ENCODE data around the gene NRXN3.

NRXN3 gene

GRCh38 chr14:78170203-78170602 lies at the start of gene NRXN3:
Gene NRXN3, plus strand, starts transcription at chr14:78170373. Its CDS starts 72,721 bp downstream, at chr14:78243094.
- intact Hi-C loops (cut with DNase I), result no loop called here
- DNase-seq, result peak in 9 of 10 donors; percentile 18 to 97 (median 85)

GRCh38 chr14:78122436-78122835 lies 47.7 kb upstream of the NRXN3 start:
- no peak for DNase-seq
- intact Hi-C loops (cut with DNase I), result no loop called here

GRCh38 chr14:78123650-78124253 lies 46.4 kb upstream of the NRXN3 start:
- intact Hi-C loops (cut with DNase I), result no loop called here
- no peak for DNase-seq

- intact Hi-C loops (cut with DNase I), result no loop called here
- no peak for DNase-seq
Measured at GRCh38 chr14:78127961-78128360, 42.2 kb upstream of the NRXN3 start.

GRCh38 chr14:78129375-78129774 lies 40.8 kb upstream of the NRXN3 start:
- DNase-seq, result no peak
- intact Hi-C loops (cut with DNase I), result no loop called here

- intact Hi-C loops (cut with DNase I), result no loop called here
- DNase-seq, result no peak
Measured at GRCh38 chr14:78130356-78130755, 39.8 kb upstream of the NRXN3 start.

- DNase-seq, result no peak
- intact Hi-C loops (cut with DNase I), result no loop called here
Measured at GRCh38 chr14:78131201-78131600, 39.0 kb upstream of the NRXN3 start.

- intact Hi-C loops (cut with DNase I), result no loop called here
- peak in 2 of 10 donors; percentile 14 to 75 for DNase-seq
Measured at GRCh38 chr14:78131616-78132015, 38.6 kb upstream of the NRXN3 start.

- intact Hi-C loops (cut with DNase I), result no loop called here
- no peak for DNase-seq
Measured at GRCh38 chr14:78135450-78135891, 34.7 kb upstream of the NRXN3 start.

- intact Hi-C loops (cut with DNase I), result no loop called here
Measured at GRCh38 chr14:78136695-78137094, 33.5 kb upstream of the NRXN3 start.

GRCh38 chr14:78141590-78141989 lies 28.6 kb upstream of the NRXN3 start:
- intact Hi-C loops (cut with DNase I), result no loop called here
- DNase-seq, result no peak

More at GRCh38 chr14:78136695-78137094, 33.5 kb upstream of the NRXN3 start:
- DNase-seq, result peak in 3 of 10 donors; percentile 18 to 87 (median 32)

- DNase-seq, result no peak
- intact Hi-C loops (cut with DNase I), result no loop called here
Measured at GRCh38 chr14:78142998-78143397, 27.2 kb upstream of the NRXN3 start.

GRCh38 chr14:78143489-78144145 lies 26.6 kb upstream of the NRXN3 start:
- intact Hi-C loops (cut with DNase I), result no loop called here
- DNase-seq, result no peak

- intact Hi-C loops (cut with DNase I), result loop anchor here (10.0 kb wide), 1 partner anchor 288 kb away; no protein-coding TSS in a partner anchor
- peak in 2 of 10 donors; percentile 82 for DNase-seq
Measured at GRCh38 chr14:78152201-78153063, 17.7 kb upstream of the NRXN3 start.

- intact Hi-C loops (cut with DNase I), result loop anchor here (10.0 kb wide), 1 partner anchor 288 kb away; no protein-coding TSS in a partner anchor
- DNase-seq, result no peak
Measured at GRCh38 chr14:78153064-78153341, 17.2 kb upstream of the NRXN3 start.

GRCh38 chr14:78154827-78155226 lies 15.3 kb upstream of the NRXN3 start:
- DNase-seq, result peak in 2 of 10 donors; percentile 37 to 86
- intact Hi-C loops (cut with DNase I), result loop anchor here (10.0 kb wide), 1 partner anchor 290 kb away; no protein-coding TSS in a partner anchor

- no peak for DNase-seq
- intact Hi-C loops (cut with DNase I), result loop anchor here (10.0 kb wide), 1 partner anchor 291 kb away; no protein-coding TSS in a partner anchor
Measured at GRCh38 chr14:78156196-78156595, 14.0 kb upstream of the NRXN3 start.

GRCh38 chr14:78157494-78158437 lies 12.4 kb upstream of the NRXN3 start:
- DNase-seq, result peak in 1 of 10 donors; percentile 29
- intact Hi-C loops (cut with DNase I), result loop anchor here (10.0 kb wide), 1 partner anchor 293 kb away; no protein-coding TSS in a partner anchor

GRCh38 chr14:78162202-78162601 lies 8.0 kb upstream of the NRXN3 start:
- intact Hi-C loops (cut with DNase I), result no loop called here
- DNase-seq, result peak in 4 of 10 donors; percentile 33 to 91 (median 84)
